ENCODE data around the gene FAM118B. TPM values are rescaled to one million over a fixed set of nuclear protein-coding genes. Genes with fewer than 3 reads are reported as not detected.
A peak's percentile ranks its signal among the peaks of the same experiment; 100 is the strongest.

Gene FAM118B
- total and polyA plus RNA-seq, 7 donors: 13.3 to 46.7 (median 20.0) TPM

DNA sequence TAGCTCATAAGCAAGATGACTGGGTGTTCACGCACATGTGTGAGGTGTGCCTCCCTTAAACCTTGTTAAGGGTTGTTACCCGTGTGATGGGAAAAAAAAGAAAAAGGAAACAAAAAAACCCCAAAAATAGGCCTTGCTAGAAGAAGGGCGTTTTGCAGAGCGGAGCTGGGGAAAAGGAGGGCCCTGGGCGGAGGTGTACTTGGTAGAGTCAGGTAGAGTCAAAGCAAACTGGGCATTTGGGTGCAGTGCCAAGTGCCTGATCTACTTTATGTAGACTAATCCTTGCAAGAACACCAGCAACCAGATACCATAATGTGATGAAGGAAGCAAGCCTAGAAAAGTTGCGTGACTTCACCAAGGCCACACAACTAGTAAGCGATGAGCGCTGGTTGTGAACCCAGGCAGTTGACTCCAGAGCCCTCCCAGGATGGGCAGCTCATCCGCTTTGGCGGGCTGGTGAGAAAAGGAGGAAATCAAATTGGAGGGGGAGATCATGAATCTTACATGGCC lies 70.1 kb downstream of the FAM118B start:
- Histone ChIP-seq H3K27me3 (ENCODE audit: insufficient read depth in 3 of 3, low read length in 2 of 3) (no peaks in the 10 kb centered on the region), H3K36me3 (ENCODE audit: insufficient read depth in 1 of 2, low read depth in 1 of 2) (peaks cover 0 to 19% of the 10 kb centered on the region in 2 donors), H3K4me1 (peaks cover 22% of the 10 kb centered on the region), H3K9me3 (no peaks in the 10 kb centered on the region), H3K4me3 (peak overlapping the region; percentile 68), H3K27ac (peak overlapping the region; percentile 94)
- intact Hi-C loops (cut with DNase I): no loop called here
- TF ChIP-seq, protein P1, sequence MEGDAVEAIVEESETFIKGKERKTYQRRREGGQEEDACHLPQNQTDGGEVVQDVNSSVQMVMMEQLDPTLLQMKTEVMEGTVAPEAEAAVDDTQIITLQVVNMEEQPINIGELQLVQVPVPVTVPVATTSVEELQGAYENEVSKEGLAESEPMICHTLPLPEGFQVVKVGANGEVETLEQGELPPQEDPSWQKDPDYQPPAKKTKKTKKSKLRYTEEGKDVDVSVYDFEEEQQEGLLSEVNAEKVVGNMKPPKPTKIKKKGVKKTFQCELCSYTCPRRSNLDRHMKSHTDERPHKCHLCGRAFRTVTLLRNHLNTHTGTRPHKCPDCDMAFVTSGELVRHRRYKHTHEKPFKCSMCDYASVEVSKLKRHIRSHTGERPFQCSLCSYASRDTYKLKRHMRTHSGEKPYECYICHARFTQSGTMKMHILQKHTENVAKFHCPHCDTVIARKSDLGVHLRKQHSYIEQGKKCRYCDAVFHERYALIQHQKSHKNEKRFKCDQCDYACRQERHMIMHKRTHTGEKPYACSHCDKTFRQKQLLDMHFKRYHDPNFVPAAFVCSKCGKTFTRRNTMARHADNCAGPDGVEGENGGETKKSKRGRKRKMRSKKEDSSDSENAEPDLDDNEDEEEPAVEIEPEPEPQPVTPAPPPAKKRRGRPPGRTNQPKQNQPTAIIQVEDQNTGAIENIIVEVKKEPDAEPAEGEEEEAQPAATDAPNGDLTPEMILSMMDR (IDR thresholded peaks at IDR 0.05): no peak
- 89 to 95% (median 90%) methylated on average over 10 of the region's 10 CpGs for WGBS, 3 donors
- no peak for DNase-seq
- ATAC-seq: no peak

DNA sequence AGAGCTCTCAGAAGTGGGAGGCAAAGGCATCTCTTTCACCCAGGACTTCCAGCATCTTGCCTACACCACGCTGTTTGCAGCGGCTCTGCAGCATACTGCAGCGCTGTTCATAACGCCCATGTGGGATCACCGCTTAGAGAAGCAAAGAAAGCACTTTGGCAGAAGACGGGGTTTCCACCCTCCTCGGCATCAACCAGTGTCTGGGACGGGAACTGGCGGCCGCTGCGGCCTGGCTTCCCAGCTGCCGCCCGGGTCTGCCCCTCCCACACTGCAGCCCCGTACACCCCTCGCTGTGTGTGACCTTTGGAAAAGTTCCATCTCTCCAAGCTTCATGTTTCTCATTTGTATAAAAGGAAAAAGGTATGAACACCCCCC lies 70.8 kb downstream of the FAM118B start:
- peaks cover 0 to 17% of the 10 kb centered on the region in 2 donors for H3K36me3 ChIP-seq (ENCODE audit: insufficient read depth in 1 of 2, low read depth in 1 of 2)
- intact Hi-C loops (cut with DNase I): no loop called here
- no peaks in the 10 kb centered on the region for H3K27me3 ChIP-seq (ENCODE audit: insufficient read depth in 3 of 3, low read length in 2 of 3)
- peak overlapping the region; percentile 94 for H3K27ac ChIP-seq
- H3K4me1 ChIP-seq: peaks cover 22% of the 10 kb centered on the region
- peak overlapping the region; percentile 68 for H3K4me3 ChIP-seq
- TF ChIP-seq, protein P1 (IDR thresholded peaks at IDR 0.05): no peak
- DNase-seq: peak; percentile 56 to 74
- no peaks in the 10 kb centered on the region for H3K9me3 ChIP-seq
- 1 to 2% (median 1%) methylated on average over 15 of the region's 15 CpGs for WGBS, 3 donors
- peak; percentile 64 to 80 (median 74) for ATAC-seq

DNA sequence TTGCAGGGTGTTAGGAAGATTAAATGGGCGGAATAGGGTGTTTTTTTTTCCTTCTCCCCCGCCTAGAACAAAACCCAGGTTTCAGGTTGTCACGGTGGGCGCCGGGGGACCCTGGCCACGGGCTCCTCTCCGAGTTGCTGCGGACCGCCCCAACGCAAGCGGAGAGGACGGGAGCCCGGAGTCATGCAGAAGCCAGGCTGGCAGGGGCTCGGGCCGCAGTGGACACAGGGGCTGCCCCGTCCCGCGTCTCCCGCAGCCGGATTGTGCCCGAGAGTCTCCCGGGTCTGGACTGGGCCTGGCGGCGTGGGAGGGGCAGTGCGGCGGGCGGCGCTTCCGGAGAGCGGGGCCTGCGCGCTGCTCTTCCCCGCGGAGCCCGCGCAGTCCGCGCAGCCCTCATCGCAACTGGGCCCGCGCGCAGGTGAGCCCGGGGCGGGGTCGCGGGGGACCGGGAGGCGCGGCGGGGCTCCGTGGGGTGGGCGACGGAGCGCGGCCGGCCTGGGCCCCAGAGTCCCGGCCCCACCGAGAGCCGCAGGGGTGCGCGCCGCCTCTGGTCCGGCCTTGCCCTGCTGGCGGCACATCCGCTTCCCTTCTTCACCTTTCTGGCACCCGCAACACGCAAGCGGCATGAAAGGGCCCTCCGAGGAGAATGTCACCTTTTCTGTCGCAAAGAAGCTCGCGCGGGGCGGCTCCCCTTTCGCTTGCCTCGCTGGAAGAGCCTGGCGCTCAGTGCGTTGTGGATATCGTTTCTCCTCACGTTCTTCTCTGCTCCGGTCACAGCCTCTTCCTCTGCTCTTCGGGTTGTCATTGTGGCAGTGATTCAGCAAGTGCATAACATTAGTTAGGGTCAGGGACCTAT lies 71.4 kb downstream of the FAM118B start, which contains the start of gene TIRAP:
TIRAP (plus strand) TSS at position 358 of the 856 bp plus-strand sequence. CDS start 7,802 bp downstream, outside the sequence.
- H3K9me3 ChIP-seq: no peaks in the 10 kb centered on the region
- H3K27ac ChIP-seq: peak within 1 kb of the TSS; percentile 94
- ATAC-seq (peak; percentile 82 to 90 (median 88)), DNase-seq (peak; percentile 78 to 86)
- peaks cover 22% of the 10 kb centered on the region for H3K4me1 ChIP-seq
- intact Hi-C loops (cut with DNase I): no loop called here
- H3K36me3 ChIP-seq (ENCODE audit: insufficient read depth in 1 of 2, low read depth in 1 of 2): peaks cover 0 to 11% of the 10 kb centered on the region in 2 donors
- WGBS, 3 donors: 0 to 1% (median 0%) methylated on average over 42 to 82 of the region's 82 CpGs
- peak within 1 kb of the TSS; percentile 68 for H3K4me3 ChIP-seq
- TF ChIP-seq, protein P1 (IDR thresholded peaks at IDR 0.05): peak; percentile 10
- H3K27me3 ChIP-seq (ENCODE audit: insufficient read depth in 3 of 3, low read length in 2 of 3): no peaks in the 10 kb centered on the region

DNA sequence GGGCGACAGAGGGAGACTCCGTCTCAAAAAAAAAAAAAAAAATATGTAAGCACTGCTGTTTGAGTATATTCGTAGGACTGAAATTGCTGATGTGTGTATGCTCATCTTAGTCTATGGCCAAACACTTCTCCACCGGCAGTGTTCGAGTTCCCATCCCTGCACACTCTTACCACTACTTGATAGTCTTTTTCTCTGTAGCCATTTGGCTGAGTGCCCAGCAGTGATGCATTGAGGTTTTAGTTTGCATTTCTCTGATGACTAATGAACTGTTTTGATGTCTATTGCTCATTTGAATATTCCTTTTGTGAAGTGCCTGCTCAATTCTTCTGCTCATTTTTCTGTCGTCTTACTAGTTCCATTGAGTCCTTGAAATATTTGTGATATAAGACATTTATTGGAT lies 73.2 kb downstream of the FAM118B start:
- ATAC-seq (peak in 2 of 4 donors; percentile 20 to 23), DNase-seq (peak in 1 of 2 donors; percentile 53)
- peaks cover 22% of the 10 kb centered on the region for H3K4me1 ChIP-seq
- peaks cover 0 to 21% of the 10 kb centered on the region in 2 donors for H3K36me3 ChIP-seq (ENCODE audit: insufficient read depth in 1 of 2, low read depth in 1 of 2)
- H3K27me3 ChIP-seq (ENCODE audit: insufficient read depth in 3 of 3, low read length in 2 of 3): no peaks in the 10 kb centered on the region
- TF ChIP-seq, protein P1 (IDR thresholded peaks at IDR 0.05): no peak
- intact Hi-C loops (cut with DNase I): no loop called here
- no peak overlapping the region for H3K4me3 ChIP-seq
- H3K9me3 ChIP-seq: no peaks in the 10 kb centered on the region
- 77% methylated on average over 6 of the region's 6 CpGs for WGBS, 3 donors
- no peak overlapping the region for H3K27ac ChIP-seq
